GM23248 (cell line): ENCODE results near the gene RNF150. TPM values are rescaled to one million over a fixed set of nuclear protein-coding genes. Genes with fewer than 3 reads are reported as not detected.

Experiments used
- polyA plus RNA-seq: library from polyadenylated mRNA; unstranded; fragments of >200 nt; fragmentation: Nextera tagmentation; extraction: Ambion mirVana; gene quantifications from 2 replicates; pipeline ENCODE4 v1.2.1, GENCODE V29; 2016
- total RNA-seq: library from RNA; depleted of rRNA; stranded (reverse); fragments of >200 nt; shearing (Covaris generic); gene quantifications from 2 replicates; pipeline ENCODE4 v1.2.3, GENCODE V29; 2014; rRNA removed

The RNF150 gene
- total and polyA plus RNA-seq, 2 experiments from 2014 or later: 4.8 to 10.5 TPM

Other genes with a start within 250 kb of the RNF150 start
- 24.8 and 28.9 TPM in 2 replicates for gene ZNF330, start 87.4 kb upstream of the RNF150 start, total RNA-seq
- 33.2 and 36.1 TPM in 2 replicates for gene ZNF330, start 87.4 kb upstream of the RNF150 start, polyA plus RNA-seq